Astrocyte (in vitro differentiated cells and primary cell): ENCODE measurements around the gene CTIF. TPM values are rescaled to one million over a fixed set of nuclear protein-coding genes. Genes with fewer than 3 reads are reported as not detected.
A peak's percentile ranks its signal among the peaks of the same experiment; 100 is the strongest.

Experiments
- DNase-seq: peaks from one replicate; pipeline ENCODE4 v3.0.0-alpha.2; 2010; ENCODE audit warnings: low read depth
- FAIRE-seq: peaks from 2 replicates; lab custom pipeline; 2011; peaks lifted over from hg19 to GRCh38; lab: Jason Lieb, UNC
- H2AFZ ChIP-seq: 2 replicates; pipeline ENCODE4 v1.6.0; 2012; ENCODE audit warnings: low read depth, low read length, inconsistent platforms
- H3K27ac ChIP-seq: 2 replicates; pipeline ENCODE4 v1.5.1; 2011; ENCODE audit warnings: low read depth, low read length, inconsistent platforms
- H3K27me3 ChIP-seq: 2 replicates; pipeline ENCODE4 v1.6.0; 2011; ENCODE audit warnings: low read length, inconsistent platforms; ENCODE audit not compliant: insufficient read depth
- H3K36me3 ChIP-seq: 2 replicates; pipeline ENCODE4 v1.5.1; 2011; ENCODE audit warnings: low read length, inconsistent platforms; ENCODE audit not compliant: insufficient read depth
- H3K4me1 ChIP-seq: 2 replicates; pipeline ENCODE4 v1.5.1; 2011; ENCODE audit warnings: low read length, inconsistent platforms; ENCODE audit not compliant: insufficient read depth
- H3K4me2 ChIP-seq: 2 replicates; pipeline ENCODE4 v1.6.0; 2012; ENCODE audit warnings: low read length, inconsistent platforms
- H3K4me3 ChIP-seq: 2 replicates; pipeline ENCODE4 v1.5.1; 2011; ENCODE audit warnings: low read depth, mild to moderate bottlenecking, low read length, inconsistent platforms; ENCODE audit not compliant: insufficient read depth
- H3K79me2 ChIP-seq: 2 replicates; pipeline ENCODE4 v1.6.0; 2012; ENCODE audit warnings: mild to moderate bottlenecking, low read length, inconsistent platforms; ENCODE audit not compliant: insufficient read depth
- H3K9ac ChIP-seq: 2 replicates; pipeline ENCODE4 v1.6.0; 2012; ENCODE audit warnings: mild to moderate bottlenecking, low read length, inconsistent platforms
- H3K9me3 ChIP-seq: 2 replicates; pipeline ENCODE4 v1.5.1; 2012; ENCODE audit warnings: low read depth, mild to moderate bottlenecking, low read length, inconsistent platforms; ENCODE audit not compliant: insufficient read depth
- H4K20me1 ChIP-seq: 2 replicates; pipeline ENCODE4 v1.6.0; 2012; ENCODE audit warnings: low read length, inconsistent platforms; ENCODE audit not compliant: insufficient read depth
- H3K27ac Mint-ChIP-seq: one replicate; pipeline ENCODE4 v1.8.0; 2021; ENCODE audit warnings: mild to moderate bottlenecking, mixed read lengths; ENCODE audit not compliant: unreplicated experiment
- H3K27me3 Mint-ChIP-seq: one replicate; pipeline ENCODE4 v1.8.0; 2021; ENCODE audit warnings: low read depth, mixed read lengths; ENCODE audit not compliant: unreplicated experiment
- H3K36me3 Mint-ChIP-seq: one replicate; pipeline ENCODE4 v1.8.0; 2021; ENCODE audit warnings: low read depth, mixed read lengths; ENCODE audit not compliant: unreplicated experiment
- H3K4me1 Mint-ChIP-seq: one replicate; pipeline ENCODE4 v1.8.0; 2021; ENCODE audit warnings: low read depth, mixed read lengths; ENCODE audit not compliant: unreplicated experiment
- H3K4me3 Mint-ChIP-seq: one replicate; pipeline ENCODE4 v1.8.0; 2021; ENCODE audit warnings: mild to moderate bottlenecking, moderate library complexity, mixed read lengths; ENCODE audit not compliant: unreplicated experiment
- H3K9me3 Mint-ChIP-seq: one replicate; pipeline ENCODE4 v1.8.0; 2021; ENCODE audit warnings: mild to moderate bottlenecking, mixed read lengths; ENCODE audit not compliant: unreplicated experiment
- CTCF ChIP-seq: IDR thresholded peaks from 2 replicates; pipeline ENCODE4 v1.5.1; 2011; ENCODE audit warnings: low read depth, mild to moderate bottlenecking, inconsistent platforms, low read length, moderate library complexity; ENCODE audit not compliant: insufficient read depth
- EZH2 ChIP-seq: IDR thresholded peaks from 2 replicates; pipeline ENCODE4 v1.6.1; 2012; ENCODE audit warnings: mild to moderate bottlenecking, low read length, inconsistent platforms; ENCODE audit not compliant: insufficient read depth
- total RNA-seq: library from RNA; stranded (reverse); gene quantifications from 2 replicates; pipeline ENCODE4 v1.2.1, GENCODE V29; 2021

CTIF gene
- total RNA-seq, 1 donor from 2014 or later: 101 TPM

GRCh38 chr18:48575658-48576456, 37.0 kb downstream of the CTIF start:
- peaks cover 44% of the 10 kb centered on the region for H3K36me3 Mint-ChIP-seq
- H3K27me3 Mint-ChIP-seq: no peaks in the 10 kb centered on the region
- peak overlapping the region; percentile 34 for H3K27ac Mint-ChIP-seq
- H3K9me3 Mint-ChIP-seq: peaks cover 4% of the 10 kb centered on the region
- H3K4me1 Mint-ChIP-seq: peaks cover 19% of the 10 kb centered on the region
- no peaks in the 10 kb centered on the region for H3K27me3 ChIP-seq
- peaks cover 83% of the 10 kb centered on the region for H3K79me2 ChIP-seq
- TF ChIP-seq EZH2: no peak
- peaks cover 98% of the 10 kb centered on the region for H4K20me1 ChIP-seq
- no peak for FAIRE-seq
- no peak overlapping the region for H3K4me3 Mint-ChIP-seq
- no peak overlapping the region for H3K4me3 ChIP-seq
- peak overlapping the region; percentile 7 for H3K4me2 ChIP-seq
- DNase-seq: peak; percentile 44
- H2AFZ ChIP-seq: no peak overlapping the region
- peaks cover 17% of the 10 kb centered on the region for H3K4me1 ChIP-seq
- H3K36me3 ChIP-seq: no peaks in the 10 kb centered on the region
- no peak overlapping the region for H3K27ac ChIP-seq
- H3K9ac ChIP-seq: peak overlapping the region; percentile 8
- H3K9me3 ChIP-seq: no peaks in the 10 kb centered on the region

- TF ChIP-seq CTCF (no peak), EZH2 (no peak)
- Histone ChIP-seq H4K20me1 (peaks cover 99% of the 10 kb centered on the region), H3K9ac (peak overlapping the region; percentile 8), H3K4me3 (no peak overlapping the region), H3K36me3 (no peaks in the 10 kb centered on the region), H3K27me3 (no peaks in the 10 kb centered on the region), H3K4me1 (peaks cover 17% of the 10 kb centered on the region), H3K9me3 (no peaks in the 10 kb centered on the region), H3K27ac (no peak overlapping the region), H2AFZ (no peak overlapping the region), H3K79me2 (peaks cover 85% of the 10 kb centered on the region), H3K4me2 (peak overlapping the region; percentile 7)
- peaks cover 4% of the 10 kb centered on the region for H3K9me3 Mint-ChIP-seq
- H3K4me3 Mint-ChIP-seq: no peak overlapping the region
- no peaks in the 10 kb centered on the region for H3K27me3 Mint-ChIP-seq
- H3K4me1 Mint-ChIP-seq: peaks cover 25% of the 10 kb centered on the region
- H3K27ac Mint-ChIP-seq: peak overlapping the region; percentile 34
- H3K36me3 Mint-ChIP-seq: peaks cover 47% of the 10 kb centered on the region
- no peak for FAIRE-seq
- no peak for DNase-seq
Measured at GRCh38 chr18:48576457-48576771, 37.6 kb downstream of the CTIF start.

- H3K4me1 ChIP-seq: peaks cover 14% of the 10 kb centered on the region
- no peak overlapping the region for H3K9ac ChIP-seq
- no peak overlapping the region for H2AFZ ChIP-seq
- TF ChIP-seq CTCF (no peak), EZH2 (no peak)
- peaks cover 30% of the 10 kb centered on the region for H3K4me1 Mint-ChIP-seq
- H3K27me3 Mint-ChIP-seq: no peaks in the 10 kb centered on the region
- H3K27ac Mint-ChIP-seq: no peak overlapping the region
- H3K79me2 ChIP-seq: peaks cover 85% of the 10 kb centered on the region
- no peak for DNase-seq
- no peak for FAIRE-seq
- H3K36me3 ChIP-seq: no peaks in the 10 kb centered on the region
- no peak overlapping the region for H3K4me3 ChIP-seq
- H3K27me3 ChIP-seq: no peaks in the 10 kb centered on the region
- H3K9me3 Mint-ChIP-seq: peaks cover 4% of the 10 kb centered on the region
- no peak overlapping the region for H3K27ac ChIP-seq
- H4K20me1 ChIP-seq: peaks cover 99% of the 10 kb centered on the region
- no peak overlapping the region for H3K4me3 Mint-ChIP-seq
- H3K9me3 ChIP-seq: no peaks in the 10 kb centered on the region
- H3K36me3 Mint-ChIP-seq: peaks cover 42% of the 10 kb centered on the region
- no peak overlapping the region for H3K4me2 ChIP-seq
Measured at GRCh38 chr18:48577478-48578190, 38.8 kb downstream of the CTIF start.
